A549 (cell line): ENCODE results near the gene CMIP.

Experiments used
- CTCF ChIP-seq: fragments of >200 bp; sonication (Bioruptor Twin); formaldehyde crosslinking; IDR thresholded peaks from 3 replicates; pipeline ENCODE4 v1.5.1; 2016
- EHF ChIP-seq: fragments of 250-450 bp; sonication (Bioruptor Pico); IDR thresholded peaks from 2 replicates; pipeline ENCODE4 v1.5.0; 2020; ENCODE audit warnings: mild to moderate bottlenecking
- ESRRA ChIP-seq: fragments of 150-350 bp; IDR thresholded peaks from 2 replicates; pipeline ENCODE4 v1.6.1; 2014; ENCODE audit warnings: mild to moderate bottlenecking, low read length, borderline replicate concordance
- FOSL2 ChIP-seq, 2 experiments: fragments of 450-650 bp in 1 of 2; fragments of >200 bp in 1 of 2; sonication (Bioruptor Twin) in 1 of 2; formaldehyde crosslinking; IDR thresholded peaks; 2 replicates each; pipeline versions ENCODE4 v1.5.0 to v1.6.1; 2016 to 2020; ENCODE audit warnings: mild to moderate bottlenecking in 1 of 2, moderate library complexity in 1 of 2
- JUNB ChIP-seq: fragments of >200 bp; sonication (Bioruptor Twin); formaldehyde crosslinking; IDR thresholded peaks from 2 replicates; pipeline ENCODE4 v1.6.1; 2016
- KDM5A ChIP-seq: fragments of 200-600 bp; sonication (generic); IDR thresholded peaks from 2 replicates; pipeline ENCODE4 v1.6.1; 2016; ENCODE audit warnings: antibody characterized with exemption, mild to moderate bottlenecking
- NFE2L2 ChIP-seq: fragments of 150-350 bp; conservative IDR thresholded peaks from 2 replicates; pipeline ENCODE4 v1.6.1; 2014; ENCODE audit warnings: low read length
- POLR2A ChIP-seq: IDR thresholded peaks from 2 replicates; pipeline ENCODE4 v1.6.1; 2012; ENCODE audit warnings: mild to moderate bottlenecking, low read length
- RAD21 ChIP-seq, 2 experiments: fragments of >200 bp in 1 of 2; sonication (Bioruptor Twin) in 1 of 2; formaldehyde crosslinking in 1 of 2; IDR thresholded peaks in 1 of 2; conservative IDR thresholded peaks in 1 of 2; 2 replicates in 1 of 2; 3 replicates in 1 of 2; pipeline ENCODE4 v1.6.1; 2012 to 2018; ENCODE audit warnings: inconsistent platforms in 1 of 2
- RFX5 ChIP-seq: fragments of 450-650 bp; IDR thresholded peaks from 2 replicates; pipeline ENCODE4 v1.7.1; 2014; ENCODE audit warnings: antibody characterized with exemption, mild to moderate bottlenecking, moderate library complexity
- RNF2 ChIP-seq: fragments of 200-600 bp; sonication (generic); IDR thresholded peaks from 2 replicates; pipeline ENCODE4 v1.6.1; 2016; ENCODE audit warnings: low read depth, mild to moderate bottlenecking, antibody characterized with exemption, moderate library complexity, borderline replicate concordance
- SMC3 ChIP-seq: fragments of >200 bp; sonication (Bioruptor Twin); formaldehyde crosslinking; IDR thresholded peaks from 3 replicates; pipeline ENCODE4 v1.6.1; 2018; ENCODE audit warnings: inconsistent platforms
- TF ChIP-seq, protein P1 (sequence below): IDR thresholded peaks from 2 replicates; pipeline ENCODE4 v1.6.1; 2012
- TF ChIP-seq, protein P2 (sequence below): fragments of 150-350 bp; IDR thresholded peaks from 2 replicates; pipeline ENCODE4 v1.6.1; 2014; ENCODE audit warnings: low read depth, mild to moderate bottlenecking, low read length

GRCh38 chr16:81593481-81593880 is 148.9 kb downstream of the CMIP start:
- TF ChIP-seq RAD21 (conservative IDR thresholded peaks at IDR 0.05 in 1 of 2, IDR thresholded peaks at IDR 0.05 in 1 of 2) (no peak), POLR2A (no peak), KDM5A (no peak), JUNB (no peak), CTCF (no peak), RNF2 (no peak), ESRRA (no peak), RFX5 (no peak), FOSL2 (IDR thresholded peaks at IDR 0.05) (no peak), FOSL2 (CRISPR knock-in tag; IDR thresholded peaks at IDR 0.05) (no peak), NFE2L2 (no peak), EHF (no peak), SMC3 (no peak)
- TF ChIP-seq, protein P1, sequence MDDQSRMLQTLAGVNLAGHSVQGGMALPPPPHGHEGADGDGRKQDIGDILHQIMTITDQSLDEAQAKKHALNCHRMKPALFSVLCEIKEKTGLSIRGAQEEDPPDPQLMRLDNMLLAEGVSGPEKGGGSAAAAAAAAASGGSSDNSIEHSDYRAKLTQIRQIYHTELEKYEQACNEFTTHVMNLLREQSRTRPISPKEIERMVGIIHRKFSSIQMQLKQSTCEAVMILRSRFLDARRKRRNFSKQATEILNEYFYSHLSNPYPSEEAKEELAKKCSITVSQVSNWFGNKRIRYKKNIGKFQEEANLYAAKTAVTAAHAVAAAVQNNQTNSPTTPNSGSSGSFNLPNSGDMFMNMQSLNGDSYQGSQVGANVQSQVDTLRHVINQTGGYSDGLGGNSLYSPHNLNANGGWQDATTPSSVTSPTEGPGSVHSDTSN, result no peak
- TF ChIP-seq, protein P2, sequence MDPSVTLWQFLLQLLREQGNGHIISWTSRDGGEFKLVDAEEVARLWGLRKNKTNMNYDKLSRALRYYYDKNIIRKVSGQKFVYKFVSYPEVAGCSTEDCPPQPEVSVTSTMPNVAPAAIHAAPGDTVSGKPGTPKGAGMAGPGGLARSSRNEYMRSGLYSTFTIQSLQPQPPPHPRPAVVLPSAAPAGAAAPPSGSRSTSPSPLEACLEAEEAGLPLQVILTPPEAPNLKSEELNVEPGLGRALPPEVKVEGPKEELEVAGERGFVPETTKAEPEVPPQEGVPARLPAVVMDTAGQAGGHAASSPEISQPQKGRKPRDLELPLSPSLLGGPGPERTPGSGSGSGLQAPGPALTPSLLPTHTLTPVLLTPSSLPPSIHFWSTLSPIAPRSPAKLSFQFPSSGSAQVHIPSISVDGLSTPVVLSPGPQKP, result no peak
